Activated naive CD4-positive, alpha-beta T cell treated with anti-CD3 and anti-CD28 coated beads, Interleukin-2, amount 50 U/mL, for 24 hours (primary cell): ENCODE measurements around the gene CDKAL1.
"Not testable (repeated sequence)": the region's sequence is repeated elsewhere in the genome, so short reads cannot be mapped to it uniquely, and the experiment has no call there.

ENCODE experiments used
- H3K27ac Mint-ChIP-seq: one replicate; pipeline ENCODE4 v1.8.0; 2021; ENCODE audit warnings: mild to moderate bottlenecking, mixed read lengths
- H3K27me3 Mint-ChIP-seq: one replicate; pipeline ENCODE4 v1.8.0; 2021; ENCODE audit warnings: mixed read lengths
- H3K36me3 Mint-ChIP-seq: one replicate; pipeline ENCODE4 v1.8.0; 2021; ENCODE audit warnings: mixed read lengths
- H3K4me1 Mint-ChIP-seq: one replicate; pipeline ENCODE4 v1.8.0; 2021; ENCODE audit warnings: mixed read lengths
- H3K4me3 Mint-ChIP-seq: one replicate; pipeline ENCODE4 v1.8.0; 2021; ENCODE audit warnings: mild to moderate bottlenecking, mixed read lengths
- H3K9me3 Mint-ChIP-seq: one replicate; pipeline ENCODE4 v1.8.0; 2021; ENCODE audit warnings: mixed read lengths

Gene CDKAL1

GRCh38 chr6:21193790-21194475 is 659.7 kb downstream of the CDKAL1 start:
- no peaks in the 10 kb centered on the region for H3K27me3 Mint-ChIP-seq
- no peaks in the 10 kb centered on the region for H3K9me3 Mint-ChIP-seq
- H3K4me3 Mint-ChIP-seq: no peak overlapping the region
- H3K36me3 Mint-ChIP-seq: peaks cover 19% of the 10 kb centered on the region
- no peak overlapping the region for H3K27ac Mint-ChIP-seq
- peaks cover 3% of the 10 kb centered on the region for H3K4me1 Mint-ChIP-seq

DNA sequence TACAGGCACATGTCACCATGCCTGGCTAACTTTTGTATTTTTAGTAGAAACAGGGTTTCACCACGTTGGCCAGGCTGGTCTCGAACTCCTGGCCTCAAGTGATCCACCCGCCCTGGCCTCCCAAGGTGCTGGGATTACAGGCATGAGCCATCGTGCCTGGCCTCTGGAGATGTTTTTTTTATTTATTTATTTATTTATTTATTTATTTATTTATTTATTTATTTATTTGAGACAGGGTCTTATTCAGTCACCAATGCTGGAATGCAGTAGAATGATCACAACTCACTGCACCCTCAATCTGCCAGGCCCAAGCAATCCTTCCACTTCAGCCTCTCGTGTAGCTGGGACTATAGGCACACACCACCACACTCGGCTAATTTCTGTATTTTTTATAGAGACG is 661.0 kb downstream of the CDKAL1 start:
- not testable (repeated sequence) for H3K9me3 Mint-ChIP-seq

DNA sequence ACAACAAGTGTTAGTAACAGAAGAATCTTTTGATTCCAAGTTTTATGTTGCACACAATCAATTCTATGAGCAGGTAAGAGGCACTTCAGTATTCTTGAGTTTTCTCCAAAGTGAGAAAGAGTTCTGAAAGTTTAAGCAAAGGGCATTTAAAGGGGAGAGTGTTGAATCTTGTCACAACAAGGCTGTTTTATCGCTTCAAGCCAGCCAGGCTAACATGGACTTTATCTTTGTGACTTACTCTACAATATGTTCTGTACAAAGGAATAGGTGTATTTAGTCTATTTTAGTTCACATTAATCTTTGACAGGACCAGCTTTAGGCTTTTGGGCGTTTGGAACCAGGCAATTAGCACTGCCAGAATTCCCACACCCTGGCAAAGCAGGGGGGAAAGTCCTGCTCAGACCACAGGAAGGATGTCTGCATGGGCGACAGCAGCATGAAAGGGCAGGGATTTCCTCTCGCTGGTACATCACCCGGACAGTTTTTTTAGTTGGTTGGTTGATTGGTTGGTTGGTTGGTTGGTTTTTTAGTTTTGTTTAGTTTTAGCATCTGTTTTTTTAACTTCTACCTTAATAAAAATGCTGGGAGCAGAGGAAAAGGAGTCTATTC is 663.9 kb downstream of the CDKAL1 start:
- no peaks in the 10 kb centered on the region for H3K9me3 Mint-ChIP-seq

More for the DNA sequence above, 661.0 kb downstream of the CDKAL1 start:
- peaks cover 25% of the 10 kb centered on the region for H3K36me3 Mint-ChIP-seq
- not testable (repeated sequence) for H3K27ac Mint-ChIP-seq, H3K4me3 Mint-ChIP-seq, H3K4me1 Mint-ChIP-seq, H3K27me3 Mint-ChIP-seq

GRCh38 chr6:21199262-21199661 is 665.0 kb downstream of the CDKAL1 start:
- Mint-ChIP-seq H3K36me3 (peaks cover 39% of the 10 kb centered on the region), H3K9me3 (no peaks in the 10 kb centered on the region), H3K4me3 (no peak overlapping the region), H3K4me1 (no peaks in the 10 kb centered on the region), H3K27me3 (no peaks in the 10 kb centered on the region), H3K27ac (no peak overlapping the region)

More for the DNA sequence above, 663.9 kb downstream of the CDKAL1 start:
- Mint-ChIP-seq H3K27ac (no peak overlapping the region), H3K36me3 (peaks cover 39% of the 10 kb centered on the region), H3K4me1 (no peaks in the 10 kb centered on the region), H3K4me3 (no peak overlapping the region), H3K27me3 (no peaks in the 10 kb centered on the region)

- Mint-ChIP-seq H3K4me3 (no peak overlapping the region), H3K27me3 (no peaks in the 10 kb centered on the region), H3K4me1 (no peaks in the 10 kb centered on the region), H3K9me3 (no peaks in the 10 kb centered on the region), H3K27ac (no peak overlapping the region), H3K36me3 (peaks cover 47% of the 10 kb centered on the region)
These were observed 666.0 kb downstream of the CDKAL1 start for GRCh38 chr6:21200134-21200870.

DNA sequence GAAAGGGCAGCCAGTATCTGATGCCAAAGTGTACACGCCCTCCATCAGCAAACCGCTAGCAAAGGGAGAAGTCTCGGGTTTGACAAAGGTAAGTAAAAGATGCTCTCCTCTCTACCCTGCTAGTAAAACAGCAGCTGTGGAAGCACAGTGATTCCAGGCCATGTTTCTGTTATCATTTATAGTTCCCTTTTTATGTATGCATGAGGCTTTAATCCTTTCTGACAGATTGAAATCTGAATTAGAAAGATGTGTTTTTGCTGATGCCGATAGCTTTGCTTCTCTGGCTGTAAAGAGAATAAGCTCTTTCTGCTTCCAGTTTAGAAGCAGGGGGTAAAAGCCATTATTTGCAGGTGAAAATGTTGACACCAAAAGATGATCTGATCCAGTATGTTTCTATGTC is 666.9 kb downstream of the CDKAL1 start:
- Mint-ChIP-seq H3K4me3 (no peak overlapping the region), H3K4me1 (no peaks in the 10 kb centered on the region), H3K27ac (no peak overlapping the region), H3K36me3 (peaks cover 50% of the 10 kb centered on the region), H3K9me3 (no peaks in the 10 kb centered on the region), H3K27me3 (no peaks in the 10 kb centered on the region)

DNA sequence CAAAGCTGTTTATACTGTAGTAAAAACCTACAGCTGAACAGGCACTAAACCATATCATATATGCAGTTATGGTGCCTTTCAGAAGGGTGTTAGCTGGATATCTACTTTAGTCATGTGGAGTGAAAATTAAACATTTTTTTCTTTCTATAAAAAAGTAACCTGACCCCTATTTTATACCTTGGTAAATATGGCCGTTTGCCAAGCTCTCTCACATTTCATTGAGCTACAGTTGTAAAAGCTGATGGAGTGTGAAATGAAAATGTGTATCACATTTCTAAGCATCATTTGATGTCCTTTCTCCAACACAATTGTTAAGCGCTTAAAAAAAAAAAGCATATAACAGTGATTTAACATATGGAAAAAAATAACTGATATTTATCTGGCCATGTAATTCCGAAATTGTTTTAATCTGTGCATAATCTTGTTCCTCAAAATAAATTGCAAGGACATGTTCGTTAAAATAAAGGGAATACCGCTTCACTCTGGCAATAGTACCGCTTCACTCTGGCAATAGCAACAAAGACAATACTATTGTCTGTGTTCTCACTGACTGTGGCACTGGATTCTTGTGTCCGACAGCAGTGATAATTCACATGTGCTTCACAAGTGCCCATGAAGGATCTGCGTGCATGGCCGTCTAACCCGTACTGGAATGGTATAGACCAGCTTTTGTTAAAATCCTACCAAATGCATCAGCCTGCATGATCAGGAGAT is 667.5 kb downstream of the CDKAL1 start:
- no peak overlapping the region for H3K27ac Mint-ChIP-seq
- H3K9me3 Mint-ChIP-seq: no peaks in the 10 kb centered on the region
- H3K4me3 Mint-ChIP-seq: no peak overlapping the region
- H3K27me3 Mint-ChIP-seq: no peaks in the 10 kb centered on the region
- H3K36me3 Mint-ChIP-seq: peaks cover 50% of the 10 kb centered on the region
- no peaks in the 10 kb centered on the region for H3K4me1 Mint-ChIP-seq

GRCh38 chr6:21202521-21202920 is 668.3 kb downstream of the CDKAL1 start:
- Mint-ChIP-seq H3K27ac (no peak overlapping the region), H3K9me3 (no peaks in the 10 kb centered on the region), H3K4me3 (no peak overlapping the region), H3K27me3 (no peaks in the 10 kb centered on the region), H3K36me3 (peaks cover 52% of the 10 kb centered on the region), H3K4me1 (no peaks in the 10 kb centered on the region)

DNA sequence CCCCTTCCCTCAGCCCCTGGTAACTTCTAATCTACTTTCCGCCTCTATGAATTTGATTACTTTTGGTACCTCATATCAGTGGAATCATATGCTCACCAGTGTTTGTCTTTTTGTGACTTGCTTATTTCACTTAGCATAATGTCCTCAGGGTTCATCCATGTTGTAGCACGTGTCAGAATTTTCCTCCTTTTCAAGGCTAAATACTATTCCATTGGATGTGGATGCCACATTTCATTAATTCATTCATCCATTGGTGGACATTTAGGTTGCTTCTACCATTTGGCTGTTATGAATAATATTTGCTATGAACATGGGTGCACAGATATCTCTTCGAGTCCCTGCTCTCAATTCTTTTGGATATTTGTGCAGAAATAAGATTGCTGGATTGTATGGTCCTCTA is 670.7 kb downstream of the CDKAL1 start:
- Mint-ChIP-seq H3K27ac (no peak overlapping the region), H3K27me3 (no peaks in the 10 kb centered on the region), H3K4me1 (no peaks in the 10 kb centered on the region), H3K36me3 (peaks cover 58% of the 10 kb centered on the region), H3K4me3 (no peak overlapping the region), H3K9me3 (no peaks in the 10 kb centered on the region)

DNA sequence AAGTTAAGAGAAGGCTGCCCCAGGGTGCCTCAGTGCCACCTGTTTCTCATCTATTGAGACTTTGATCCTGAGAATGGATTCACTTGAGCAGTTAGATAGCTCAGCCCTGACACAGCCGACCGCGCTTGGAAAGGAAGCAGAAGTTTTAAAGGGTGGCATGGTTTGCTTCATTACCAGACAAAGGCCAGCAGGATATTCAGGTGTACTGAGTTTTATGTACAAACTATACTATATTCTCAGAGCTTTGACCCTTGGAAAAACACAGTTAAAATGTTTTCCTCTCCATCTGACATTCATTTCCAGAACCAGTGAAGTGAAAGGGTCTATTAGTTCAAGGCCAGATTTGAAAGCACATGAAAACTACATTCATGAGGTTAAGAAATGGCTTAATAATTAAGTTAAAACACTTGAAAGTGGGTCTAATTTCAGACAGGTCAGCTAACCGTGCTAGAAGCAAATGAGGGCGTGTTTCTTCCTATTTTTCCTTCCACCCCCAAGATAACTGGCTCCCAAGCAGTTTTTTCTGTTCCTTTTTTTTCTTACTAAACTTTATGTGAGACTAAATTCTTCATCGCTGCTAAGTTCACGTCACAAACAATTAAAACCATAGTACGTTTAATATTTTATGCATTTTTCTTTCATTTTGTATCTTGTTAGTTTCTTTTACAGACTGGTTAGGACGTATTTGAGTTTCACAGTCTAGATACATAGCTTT is 674.0 kb downstream of the CDKAL1 start:
- Mint-ChIP-seq H3K4me3 (no peak overlapping the region), H3K27ac (no peak overlapping the region), H3K27me3 (no peaks in the 10 kb centered on the region), H3K36me3 (peaks cover 60% of the 10 kb centered on the region), H3K9me3 (peaks cover 7% of the 10 kb centered on the region), H3K4me1 (no peaks in the 10 kb centered on the region)

- H3K36me3 Mint-ChIP-seq: peaks cover 59% of the 10 kb centered on the region
- peaks cover 7% of the 10 kb centered on the region for H3K9me3 Mint-ChIP-seq
- H3K27me3 Mint-ChIP-seq: no peaks in the 10 kb centered on the region
- no peaks in the 10 kb centered on the region for H3K4me1 Mint-ChIP-seq
- no peak overlapping the region for H3K4me3 Mint-ChIP-seq
- H3K27ac Mint-ChIP-seq: no peak overlapping the region
These were observed 674.5 kb downstream of the CDKAL1 start for GRCh38 chr6:21208796-21209186.

DNA sequence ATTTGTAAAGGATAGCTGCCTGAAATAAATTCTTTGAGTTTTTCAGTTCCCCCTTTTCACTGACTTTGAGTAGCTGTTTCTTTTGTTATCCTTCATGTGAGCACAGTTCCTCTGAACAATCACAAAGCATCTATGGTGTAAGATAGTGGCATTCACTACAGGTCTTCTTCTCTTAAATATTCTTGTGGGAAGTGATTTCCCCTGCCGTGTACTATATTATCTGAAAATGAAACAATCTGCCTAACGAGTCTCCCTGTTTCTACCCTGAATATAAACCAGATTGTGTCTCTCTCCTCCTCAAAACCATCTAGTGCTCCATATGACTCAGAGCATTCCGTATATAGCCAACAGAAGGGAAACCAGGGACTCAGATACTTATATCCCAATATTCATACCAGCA is 679.2 kb downstream of the CDKAL1 start:
- H3K36me3 Mint-ChIP-seq: peaks cover 50% of the 10 kb centered on the region
- H3K27ac Mint-ChIP-seq: no peak overlapping the region
- peaks cover 7% of the 10 kb centered on the region for H3K9me3 Mint-ChIP-seq
- H3K4me1 Mint-ChIP-seq: no peaks in the 10 kb centered on the region
- H3K27me3 Mint-ChIP-seq: no peaks in the 10 kb centered on the region
- no peak overlapping the region for H3K4me3 Mint-ChIP-seq

DNA sequence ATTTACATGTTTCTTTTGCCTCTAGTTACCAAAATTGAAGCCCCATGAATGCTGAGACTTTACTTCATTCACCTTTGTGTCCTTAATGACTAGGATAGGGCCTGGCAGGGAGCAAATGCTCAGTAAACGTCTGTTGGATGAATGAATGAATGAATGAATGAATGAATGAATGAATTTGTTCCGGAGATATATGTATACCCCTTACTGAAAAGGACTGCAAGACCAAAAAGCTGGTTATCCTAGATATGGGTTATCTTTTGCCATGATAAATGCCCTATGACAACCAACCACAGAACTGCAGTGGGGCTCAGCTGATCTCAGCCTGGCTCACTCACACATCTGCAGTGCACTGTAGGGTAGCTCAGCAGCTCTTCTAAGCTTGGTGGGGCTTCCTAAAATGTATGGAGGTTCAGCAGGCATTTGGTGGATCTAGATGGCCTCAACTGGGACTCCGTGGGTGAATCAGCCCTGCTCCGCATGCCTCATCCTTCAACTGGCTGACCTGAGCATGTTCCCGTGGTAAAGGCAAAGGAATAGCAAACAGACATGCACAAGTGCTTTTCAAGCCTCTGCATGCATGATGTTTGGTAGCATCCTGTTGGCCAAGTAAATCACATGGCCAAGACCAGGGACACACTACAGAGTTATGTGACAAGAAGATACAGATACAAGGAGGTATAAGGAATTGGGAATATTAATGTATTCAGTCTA is 680.6 kb downstream of the CDKAL1 start:
- H3K9me3 Mint-ChIP-seq: peaks cover 7% of the 10 kb centered on the region
- no peaks in the 10 kb centered on the region for H3K4me1 Mint-ChIP-seq
- no peaks in the 10 kb centered on the region for H3K27me3 Mint-ChIP-seq
- H3K4me3 Mint-ChIP-seq: no peak overlapping the region
- H3K36me3 Mint-ChIP-seq: peaks cover 41% of the 10 kb centered on the region
- no peak overlapping the region for H3K27ac Mint-ChIP-seq

DNA sequence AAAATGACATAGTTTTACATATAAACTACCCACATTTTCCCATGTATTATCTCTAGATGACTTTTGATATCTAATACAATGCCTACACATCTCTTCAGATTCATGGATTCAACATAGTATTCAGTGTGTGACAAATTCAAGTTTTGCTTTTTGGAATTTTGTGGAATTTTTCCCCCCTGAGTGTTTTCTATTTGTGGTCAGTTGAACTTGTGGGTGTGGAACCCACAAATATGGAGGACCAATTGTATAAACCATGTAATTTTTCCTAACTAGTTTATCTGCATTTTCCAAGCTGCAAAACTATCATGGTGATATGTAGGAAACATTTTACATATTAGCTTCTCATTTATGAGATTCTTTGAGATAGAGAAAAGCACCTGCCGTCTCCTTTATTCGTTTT is 685.0 kb downstream of the CDKAL1 start:
- H3K4me3 Mint-ChIP-seq: no peak overlapping the region
- no peaks in the 10 kb centered on the region for H3K4me1 Mint-ChIP-seq
- peaks cover 44% of the 10 kb centered on the region for H3K36me3 Mint-ChIP-seq
- no peak overlapping the region for H3K27ac Mint-ChIP-seq
- no peaks in the 10 kb centered on the region for H3K27me3 Mint-ChIP-seq
- H3K9me3 Mint-ChIP-seq: no peaks in the 10 kb centered on the region

GRCh38 chr6:21219856-21220255 is 685.6 kb downstream of the CDKAL1 start:
- Mint-ChIP-seq H3K36me3 (peaks cover 40% of the 10 kb centered on the region), H3K9me3 (no peaks in the 10 kb centered on the region), H3K27ac (no peak overlapping the region), H3K27me3 (no peaks in the 10 kb centered on the region), H3K4me3 (no peak overlapping the region), H3K4me1 (no peaks in the 10 kb centered on the region)
